Esophagus muscularis mucosa (tissue), 4 donors: ENCODE data around the gene RANBP3.

Experiments used
- CTCF ChIP-seq, 3 experiments: fragments of 200-600 bp in 2 of 3; fragments of 450-650 bp in 1 of 3; sonication (generic) in 2 of 3; IDR thresholded peaks; one replicate each; pipeline ENCODE4 v1.5.1; 2017 to 2019; ENCODE audit warnings: antibody characterized with exemption in 3 of 3, mild to moderate bottlenecking in 2 of 3, moderate library complexity in 1 of 3
- EP300 ChIP-seq: sonication (generic); formaldehyde crosslinking; IDR thresholded peaks from one replicate; pipeline ENCODE4 v1.6.1; 2017; ENCODE audit warnings: antibody characterized with exemption
- POLR2A ChIP-seq: fragments of 450-650 bp; IDR thresholded peaks from one replicate; pipeline ENCODE4 v1.6.1; 2017; ENCODE audit warnings: antibody characterized with exemption, moderate library complexity, mild to moderate bottlenecking, low read depth
- POLR2AphosphoS5 ChIP-seq, 2 donors: sonication (generic); formaldehyde crosslinking; IDR thresholded peaks; one replicate each; pipeline ENCODE4 v1.6.1; 2017; ENCODE audit warnings: antibody characterized with exemption in 2 of 2

- TF ChIP-seq POLR2A (no peak), POLR2AphosphoS5 (IDR thresholded peaks at IDR 0.05) (no peak), CTCF (IDR thresholded peaks at IDR 0.05) (no peak), EP300 (no peak)
Measured at GRCh38 chr19:6020972-6021805, 43.2 kb upstream of the RANBP3 start.
